ENCODE results near the gene PPP1R15A.
"Not testable (repeated sequence)": the region's sequence is repeated elsewhere in the genome, so short reads cannot be mapped to it uniquely, and the experiment has no call there.

Gene PPP1R15A

DNA sequence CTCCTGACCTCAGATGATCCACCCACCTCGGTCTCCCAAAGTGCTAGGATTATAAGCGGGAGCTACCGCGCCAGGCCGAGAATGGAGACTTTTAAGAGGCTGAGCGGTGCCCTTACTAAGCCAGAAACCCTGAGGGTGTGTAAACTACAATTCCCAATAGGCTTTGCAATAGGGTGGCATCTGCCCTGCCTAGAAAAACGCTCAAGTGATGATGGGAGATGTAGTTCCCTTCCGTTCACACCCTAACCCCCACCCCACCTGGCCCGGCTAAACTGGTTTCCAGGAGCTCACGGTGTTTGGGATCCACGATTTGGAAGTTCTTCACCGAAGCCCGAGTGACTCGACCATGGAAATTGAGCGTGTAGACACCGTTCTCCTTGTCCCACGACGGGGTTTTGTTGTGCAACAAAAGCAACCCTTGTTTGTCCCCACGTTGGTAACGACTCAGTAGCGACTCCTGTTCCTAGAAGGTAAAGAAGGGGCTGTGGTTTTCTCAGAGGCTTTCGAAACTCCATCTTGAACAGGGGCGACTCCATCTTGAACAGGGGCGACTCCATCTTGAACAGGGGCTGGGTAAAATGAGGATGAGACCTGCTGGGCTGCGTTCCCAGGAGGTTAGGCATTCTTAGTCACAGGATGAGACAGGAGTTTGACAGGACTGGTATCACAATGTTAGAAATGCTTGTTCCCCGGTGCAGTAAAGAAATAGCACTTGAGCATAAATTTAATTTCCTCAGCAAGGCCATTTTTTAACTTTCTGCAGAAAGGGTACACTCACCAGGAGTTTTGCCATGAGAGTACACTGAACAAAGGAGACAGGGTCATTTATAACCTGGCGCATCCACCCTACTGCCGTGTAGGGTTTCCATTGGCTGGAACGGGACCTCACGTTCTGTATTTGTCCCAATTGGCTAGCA is 9.8 kb downstream of the PPP1R15A start:
- DNase-seq, result no peak

DNA sequence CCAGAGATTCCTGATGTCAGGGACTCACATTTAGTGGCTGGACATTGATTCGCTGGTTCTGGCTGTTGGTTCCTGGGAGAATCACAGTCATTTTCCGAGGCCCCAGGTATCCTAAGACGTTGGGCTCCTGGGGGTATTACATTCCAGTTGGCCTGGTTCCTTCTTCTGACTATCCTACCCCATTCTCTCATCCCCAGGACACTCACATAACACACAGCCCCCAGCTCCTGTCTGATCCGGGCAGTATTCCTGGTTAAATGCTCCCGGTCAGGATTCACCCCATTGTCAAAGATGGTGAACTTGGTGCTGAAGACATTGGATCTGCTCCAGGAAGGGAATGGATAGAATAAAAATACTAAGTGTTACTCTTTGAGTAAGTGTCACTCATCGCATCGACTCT is 11.5 kb downstream of the PPP1R15A start:
- DNase-seq, result no peak

DNA sequence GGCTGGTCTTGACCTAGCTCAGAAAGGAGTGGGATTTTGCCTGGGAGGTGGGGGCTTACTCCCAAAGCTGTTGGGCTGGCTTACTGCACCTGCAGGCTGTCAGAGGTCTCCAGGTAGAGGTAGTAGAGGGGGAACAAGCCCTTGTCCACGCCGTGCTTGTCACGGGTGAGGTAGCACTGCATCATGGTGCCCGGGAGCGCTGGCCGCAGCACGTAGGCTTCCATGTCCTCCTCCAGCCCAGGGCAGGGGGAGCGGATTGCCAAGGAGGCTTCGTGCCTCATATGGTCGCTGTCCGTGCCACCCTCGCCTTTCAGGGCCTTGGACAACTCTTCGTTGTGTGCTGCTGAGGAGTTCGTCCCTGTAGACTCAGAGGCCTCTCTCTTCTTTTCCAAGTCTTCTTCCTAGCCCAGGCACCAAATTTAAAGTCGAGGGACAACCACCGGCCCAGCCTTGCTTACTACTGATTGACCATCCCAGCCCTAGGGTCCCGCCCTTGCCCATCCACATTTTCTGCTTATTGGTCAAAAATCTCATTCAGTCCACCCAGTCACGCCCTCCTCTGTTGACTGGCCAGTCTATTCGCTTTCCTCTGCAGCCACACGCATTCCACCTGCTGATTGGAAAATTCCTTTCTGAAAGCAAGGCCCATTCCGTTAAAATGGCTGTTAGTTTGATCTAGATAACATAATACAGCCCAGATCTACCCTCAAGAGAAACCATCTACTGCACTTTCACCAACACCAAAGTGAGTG is 15.8 kb downstream of the PPP1R15A start:
- no peak for DNase-seq

DNA sequence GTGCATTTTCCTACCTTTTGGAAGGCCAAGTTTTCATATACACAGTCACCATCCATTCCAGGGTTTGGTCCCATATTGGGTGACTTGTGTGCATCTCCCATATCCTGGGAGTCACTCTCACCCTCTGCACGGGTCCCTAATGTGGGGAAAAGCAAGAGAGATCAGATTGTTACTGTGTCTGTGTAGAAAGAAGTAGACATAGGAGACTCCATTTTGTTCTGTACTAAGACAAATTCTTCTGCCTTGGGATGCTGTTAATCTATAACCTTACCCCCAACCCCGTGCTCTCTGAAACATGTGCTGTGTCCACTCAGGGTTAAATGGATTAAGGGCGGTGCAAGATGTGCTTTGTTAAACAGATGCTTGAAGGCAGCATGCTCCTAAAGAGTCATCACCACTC is 17.3 kb downstream of the PPP1R15A start:
- DNase-seq, result not testable (repeated sequence)

DNA sequence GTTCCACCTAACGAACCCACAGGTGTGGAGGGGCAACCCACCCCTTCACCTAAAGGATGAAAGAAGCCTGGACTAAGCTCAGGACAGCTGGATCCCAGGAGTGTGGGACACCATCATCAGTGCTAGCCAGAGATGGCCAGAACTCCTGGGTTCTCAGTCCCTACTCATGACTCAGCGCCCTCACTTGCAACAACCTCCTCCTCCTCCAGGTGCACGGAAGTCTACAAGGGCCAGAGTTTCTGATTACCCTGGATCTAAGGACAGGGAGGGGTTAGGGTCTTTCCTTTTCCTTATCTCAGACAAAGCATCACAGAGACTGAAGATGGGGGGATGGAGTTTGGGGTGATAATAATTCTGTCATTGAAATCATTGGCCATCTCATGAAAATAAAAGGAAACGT is 18.3 kb downstream of the PPP1R15A start:
- DNase-seq, result no peak

DNA sequence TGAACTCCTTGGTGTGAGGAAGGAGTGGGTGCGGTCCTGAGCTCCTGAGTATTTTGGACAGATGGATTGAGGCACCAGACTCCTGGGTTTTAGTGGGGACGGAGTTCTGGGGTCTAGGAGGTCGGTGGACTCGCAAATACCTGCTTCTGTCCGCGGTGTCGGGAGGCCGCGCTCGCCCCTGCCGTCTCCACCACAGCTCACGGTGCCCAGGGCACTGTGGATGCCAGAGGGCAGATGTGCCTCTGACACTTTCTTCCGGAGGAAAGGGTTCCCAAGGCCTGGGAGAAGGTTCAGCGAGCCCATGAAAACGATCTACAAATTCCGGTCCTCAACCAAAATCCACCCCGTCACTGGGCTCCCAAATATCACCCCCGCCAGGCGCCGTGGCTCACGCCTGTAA is 23.0 kb downstream of the PPP1R15A start:
- no peak for DNase-seq

DNA sequence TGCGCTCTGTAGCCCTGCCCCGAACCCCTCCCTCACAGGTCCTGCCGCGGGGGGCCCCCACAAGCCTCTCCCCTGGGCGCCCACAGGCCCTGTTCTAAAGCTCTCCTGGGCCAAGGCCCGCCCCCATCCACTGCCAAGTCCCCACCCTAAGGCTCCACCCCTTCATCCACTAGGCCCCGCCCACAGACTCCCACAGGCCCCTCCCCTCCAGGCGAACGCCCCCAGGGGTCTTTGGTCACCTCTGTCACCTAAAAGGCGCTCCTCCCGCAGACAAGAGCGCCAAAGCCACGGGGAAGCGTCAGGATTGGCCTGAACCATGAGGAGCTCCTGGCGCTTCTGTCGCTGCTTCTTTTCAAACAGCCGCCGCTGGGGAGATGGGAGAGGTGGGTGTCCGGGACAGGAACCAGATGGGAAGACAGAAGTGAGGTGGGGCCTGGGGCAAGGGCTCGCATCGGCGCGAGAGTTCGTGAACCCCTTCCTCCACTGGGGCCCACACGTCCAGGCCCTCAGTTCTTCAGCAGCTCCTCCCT is 24.0 kb downstream of the PPP1R15A start:
- DNase-seq, result no peak

DNA sequence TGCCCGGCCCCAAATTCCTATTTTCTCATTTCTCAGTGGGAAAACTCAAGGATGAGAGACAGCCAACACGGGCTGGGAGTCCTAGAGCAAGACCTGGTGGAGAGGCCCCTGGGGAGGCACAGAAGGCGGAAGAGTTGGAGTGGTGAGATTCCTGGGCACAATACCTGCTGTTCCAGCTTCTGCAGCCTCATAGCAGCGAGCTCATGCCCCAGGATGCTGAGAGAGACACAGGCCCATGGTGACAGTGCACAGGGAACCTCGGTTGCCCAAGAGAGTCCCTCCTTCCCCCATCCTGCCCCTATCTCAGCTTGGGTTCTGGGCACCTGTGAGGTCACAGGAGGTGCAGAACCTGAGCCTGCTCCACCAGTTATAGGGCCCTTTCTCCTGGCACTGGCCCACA is 25.0 kb downstream of the PPP1R15A start:
- DNase-seq, result no peak

DNA sequence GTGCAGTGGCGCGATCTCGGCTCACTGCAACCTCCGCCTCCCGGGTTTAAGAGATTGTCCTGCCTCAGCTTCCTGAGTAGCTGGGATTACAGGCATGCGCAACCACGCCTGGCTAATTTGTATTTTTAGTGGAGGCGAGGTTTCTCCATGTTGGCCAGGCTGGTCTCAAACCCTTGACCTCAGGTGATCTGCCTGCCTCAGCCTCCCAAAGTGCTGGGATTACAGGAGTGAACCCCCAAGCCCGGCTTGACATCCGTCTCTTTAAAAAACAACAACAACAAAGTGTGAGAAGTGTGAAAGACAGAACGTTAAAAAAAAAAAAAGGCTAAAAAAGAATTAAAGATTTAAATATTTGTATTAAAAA is 27.1 kb downstream of the PPP1R15A start:
- not testable (repeated sequence) for DNase-seq

DNA sequence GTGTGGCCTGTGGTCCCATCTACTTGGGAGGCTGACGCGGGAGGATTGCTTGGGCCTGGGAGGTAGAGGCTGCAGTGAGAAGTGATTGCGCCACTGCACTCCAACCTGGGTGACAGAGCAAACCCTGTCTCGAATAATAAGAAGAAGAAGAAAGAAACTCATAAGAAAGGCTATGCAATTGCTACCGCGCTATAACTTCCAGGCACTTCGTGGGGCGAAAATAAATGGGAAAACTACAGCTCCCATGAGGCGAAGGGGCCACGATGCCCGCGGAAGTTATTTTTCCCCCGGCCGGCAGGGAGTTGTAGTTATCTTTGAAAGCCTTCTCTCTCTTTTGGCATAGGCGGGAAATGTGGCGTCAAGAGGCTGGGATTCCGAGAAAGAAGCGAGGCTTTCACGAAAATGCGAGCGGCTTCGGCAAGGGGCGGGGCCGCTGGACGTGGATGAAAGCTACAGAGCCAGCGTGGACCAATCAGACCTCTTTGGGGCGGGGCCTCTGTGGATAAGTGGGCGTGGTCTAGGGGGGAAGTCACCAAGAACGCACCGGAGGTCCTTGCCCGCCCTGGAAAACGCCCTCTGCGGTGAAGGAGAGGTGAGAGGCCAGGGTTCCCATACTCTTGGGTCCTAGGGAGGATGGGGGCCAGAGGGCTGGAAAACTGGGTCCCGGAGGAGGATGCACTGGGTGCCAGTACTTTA is 27.7 kb downstream of the PPP1R15A start, which contains the start of gene NUCB1:
TSS of gene NUCB1 (plus strand) at position 532 of the 696 bp plus-strand sequence. CDS start 485 bp downstream, outside the sequence.
- DNase-seq, result peak; percentile 86

DNA sequence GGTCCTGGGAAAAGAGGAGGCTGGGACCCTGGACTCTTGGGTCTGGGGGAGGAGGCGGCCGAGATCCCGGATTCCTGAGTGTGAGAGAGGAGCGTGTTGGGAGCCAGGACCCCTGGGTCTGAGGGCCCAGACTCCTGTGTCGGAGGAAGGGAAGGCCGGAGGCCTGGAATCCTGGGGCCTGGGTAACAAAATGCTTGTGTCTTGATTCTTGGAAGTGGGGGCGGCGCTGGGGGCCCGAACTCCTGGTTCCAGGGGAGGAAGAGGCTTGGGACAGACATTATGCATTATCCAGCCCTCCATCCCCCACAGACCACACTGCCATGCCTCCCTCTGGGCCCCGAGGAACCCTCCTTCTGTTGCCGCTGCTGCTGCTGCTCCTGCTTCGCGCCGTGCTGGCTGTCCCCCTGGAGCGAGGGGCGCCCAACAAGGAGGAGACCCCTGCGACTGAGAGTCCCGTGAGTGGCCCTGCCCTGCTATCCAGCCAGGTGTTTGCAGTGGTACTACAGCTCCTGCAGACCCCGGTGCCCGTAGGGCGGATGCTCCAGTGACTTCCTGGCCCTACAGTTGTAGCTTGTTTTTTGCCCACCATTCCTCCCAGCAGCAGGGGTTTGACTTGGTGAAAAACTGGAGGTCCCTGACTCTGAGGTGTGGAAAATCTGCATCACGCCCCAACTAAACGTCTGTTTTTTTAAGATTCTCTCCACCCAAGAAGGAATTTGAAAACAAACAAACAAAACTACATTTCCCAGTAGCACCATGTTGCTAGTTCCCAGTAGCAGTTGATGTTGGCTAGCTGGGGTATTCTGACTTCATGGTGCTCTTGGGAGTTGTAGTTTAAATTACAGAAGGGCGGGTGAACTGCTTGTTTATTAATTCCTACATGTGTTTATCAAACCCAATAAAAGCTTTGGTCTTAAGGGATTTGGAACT is 28.5 kb downstream of the PPP1R15A start:
- no peak for DNase-seq

DNA sequence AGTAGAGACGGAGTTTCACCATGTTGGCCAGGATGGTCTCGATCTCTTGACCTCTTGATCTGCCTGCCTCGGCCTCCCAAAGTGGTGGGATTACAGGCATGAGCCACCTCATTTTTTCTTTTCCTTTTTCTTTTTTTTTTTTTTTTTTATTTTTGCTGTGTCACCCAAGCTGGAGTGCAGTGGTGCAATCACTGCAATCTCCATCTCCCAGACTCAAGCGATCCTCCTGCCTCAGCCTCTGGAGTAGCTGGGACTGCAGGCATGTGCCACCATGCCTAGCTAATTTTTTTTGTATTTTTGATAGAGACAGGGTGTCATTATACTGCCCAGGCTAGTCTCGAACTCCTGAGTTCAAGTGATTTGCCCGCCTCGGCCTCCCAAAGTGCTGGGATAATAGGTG is 30.1 kb downstream of the PPP1R15A start:
- DNase-seq, result not testable (repeated sequence)

DNA sequence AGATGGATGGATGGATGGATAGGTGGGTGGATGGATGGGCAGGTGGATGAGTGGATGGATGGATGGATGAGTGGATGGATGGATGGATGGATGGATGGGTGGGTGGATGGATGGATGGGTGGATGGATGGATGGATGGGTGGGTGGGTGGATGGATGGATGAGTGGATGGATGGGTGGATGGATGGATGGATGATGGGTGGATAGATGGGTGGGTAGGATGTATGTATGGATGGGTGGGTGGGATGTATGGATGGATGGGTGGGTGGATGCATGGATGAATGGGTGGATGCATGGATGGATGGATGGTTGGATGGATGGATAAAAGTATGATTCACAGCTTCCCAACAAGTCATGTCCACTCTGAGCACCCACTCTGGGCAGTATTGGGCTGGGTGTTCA is 31.6 kb downstream of the PPP1R15A start:
- not testable (repeated sequence) for DNase-seq

DNA sequence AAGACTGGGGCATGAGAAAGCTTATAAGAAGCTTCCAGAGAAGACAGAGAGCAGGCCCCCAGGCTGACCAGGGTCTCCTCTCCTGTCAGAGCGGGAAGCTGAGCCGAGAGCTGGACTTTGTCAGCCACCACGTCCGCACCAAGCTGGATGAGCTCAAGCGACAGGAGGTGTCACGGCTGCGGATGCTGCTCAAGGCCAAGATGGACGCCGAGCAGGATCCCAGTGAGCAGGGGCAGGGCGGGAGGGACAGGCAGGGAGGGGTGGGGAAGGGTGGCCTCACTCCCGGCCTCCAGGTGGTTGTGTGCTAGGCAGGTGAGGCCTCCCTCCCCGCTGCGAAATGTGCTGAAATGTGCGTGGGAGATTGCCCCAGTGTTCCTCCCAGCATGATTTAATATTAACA is 33.4 kb downstream of the PPP1R15A start:
- no peak for DNase-seq

DNA sequence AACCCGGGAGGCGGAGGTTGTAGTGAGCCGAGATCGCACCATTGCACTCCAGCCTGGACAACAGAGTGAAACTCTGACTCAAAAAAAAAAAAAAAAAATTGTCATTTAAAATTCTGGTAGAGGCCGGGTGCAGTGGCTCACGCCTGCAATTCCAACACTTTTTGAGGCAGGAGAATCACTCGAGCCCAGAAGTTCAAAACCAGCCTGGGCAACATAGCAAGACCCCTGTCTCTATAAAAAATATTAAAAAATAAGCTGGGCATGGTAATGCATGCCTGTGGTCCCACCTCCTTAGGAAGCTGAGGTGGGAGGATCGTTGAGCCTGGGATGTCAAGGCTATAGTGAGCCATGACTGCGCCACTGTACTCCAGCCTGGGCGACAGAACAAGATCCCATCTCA is 34.1 kb downstream of the PPP1R15A start:
- DNase-seq, result no peak

DNA sequence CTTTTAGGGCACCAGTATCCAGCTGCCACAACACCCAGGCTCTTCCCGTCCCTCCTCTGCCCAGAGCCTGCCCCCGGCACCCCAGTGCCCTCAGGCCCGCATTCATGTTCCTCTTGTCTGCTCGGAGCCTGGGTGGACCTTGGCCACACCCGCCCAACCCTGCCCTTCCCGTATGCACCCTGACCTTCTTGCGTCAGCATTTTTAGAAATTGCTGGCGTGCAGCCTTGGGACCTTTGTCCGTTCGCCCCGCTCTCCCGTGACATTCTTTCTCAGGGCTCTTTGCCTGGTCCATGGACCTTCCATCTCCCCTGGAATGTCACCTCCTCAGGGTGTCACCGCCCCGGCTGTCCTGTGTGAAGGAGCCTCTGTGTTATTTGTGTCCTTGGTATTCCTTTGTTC is 35.5 kb downstream of the PPP1R15A start:
- DNase-seq, result no peak

DNA sequence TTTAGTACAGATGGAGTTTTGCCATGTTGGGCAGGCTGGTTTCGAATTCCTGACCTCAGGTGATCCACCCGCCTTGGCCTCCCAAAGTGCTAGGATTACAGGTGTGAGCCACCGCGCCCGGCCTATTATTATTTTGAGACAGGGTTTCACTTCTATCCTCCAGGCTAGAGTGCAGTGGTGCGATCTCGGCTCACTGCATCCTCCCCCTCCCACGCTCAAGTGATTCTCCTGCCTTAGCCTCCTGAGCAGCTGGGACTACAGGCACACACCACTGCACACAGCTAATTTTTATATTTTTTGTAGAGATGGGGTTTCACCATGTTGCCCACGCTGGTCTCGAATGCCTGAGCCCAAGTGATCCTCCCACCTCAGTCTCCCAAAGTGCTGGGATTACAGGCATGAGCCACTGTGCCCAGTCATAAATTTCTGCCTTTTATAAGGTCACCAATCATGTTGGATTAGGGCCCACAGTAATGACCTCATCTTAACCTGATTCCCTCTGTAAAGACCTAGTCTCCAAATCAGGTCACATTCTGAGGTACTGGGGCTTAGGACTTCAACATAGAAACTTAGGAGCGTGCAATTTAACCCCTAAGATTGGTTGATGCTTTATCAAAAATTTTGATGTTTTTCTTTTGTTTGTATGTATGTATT is 37.3 kb downstream of the PPP1R15A start:
- not testable (repeated sequence) for DNase-seq

DNA sequence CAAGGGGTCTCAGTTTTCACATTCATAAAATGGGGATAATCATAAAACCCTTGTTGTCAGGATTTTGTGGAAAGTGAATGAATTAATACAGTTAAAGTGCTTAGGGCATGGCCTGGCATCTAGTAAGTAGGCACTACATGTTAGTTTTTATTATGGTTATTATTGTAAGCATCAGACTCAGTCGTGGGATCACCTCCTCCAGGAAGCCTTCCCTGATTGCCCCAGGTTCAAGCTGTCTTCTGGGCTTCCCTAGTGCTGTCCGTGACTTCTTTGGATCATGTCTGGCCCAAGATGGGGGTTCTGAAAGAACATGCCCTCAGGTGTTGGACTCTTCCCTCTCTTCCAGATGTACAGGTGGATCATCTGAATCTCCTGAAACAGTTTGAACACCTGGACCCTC is 38.6 kb downstream of the PPP1R15A start:
- DNase-seq, result no peak

DNA sequence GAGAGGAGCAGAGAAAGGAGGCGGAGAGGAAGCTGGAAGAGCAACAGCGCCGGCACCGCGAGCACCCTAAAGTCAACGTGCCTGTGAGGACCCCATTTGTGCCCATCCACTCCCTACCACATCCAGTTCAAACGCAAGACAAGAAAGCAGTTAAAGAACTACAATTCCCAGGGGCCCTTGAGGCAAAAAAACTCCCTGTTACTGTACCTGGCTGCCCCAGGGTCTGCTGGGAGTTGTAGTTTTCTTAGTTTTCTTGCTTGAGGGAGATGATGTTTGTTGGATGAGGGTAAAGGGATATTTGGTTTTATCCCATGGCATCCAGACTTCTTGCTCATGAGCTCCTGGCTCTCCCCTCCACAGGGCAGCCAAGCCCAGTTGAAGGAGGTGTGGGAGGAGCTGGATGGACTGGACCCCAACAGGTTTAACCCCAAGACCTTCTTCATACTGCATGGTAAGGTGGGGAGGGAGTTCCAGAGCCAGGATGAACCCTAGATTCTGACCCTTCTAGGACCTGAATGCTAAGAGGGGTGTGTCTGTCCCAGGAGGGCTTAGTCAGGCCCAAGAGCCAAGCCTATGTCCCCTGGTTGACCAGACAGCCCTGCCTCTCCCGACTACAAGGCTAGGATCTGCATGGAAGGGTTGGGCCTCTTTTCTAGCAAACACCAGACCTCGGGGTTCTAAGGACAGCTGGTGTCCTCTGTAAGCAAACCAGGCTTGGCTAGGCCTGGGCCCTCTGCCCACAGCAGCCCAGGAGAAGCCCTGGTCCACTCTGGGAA is 41.1 kb downstream of the PPP1R15A start:
- DNase-seq, result no peak

DNA sequence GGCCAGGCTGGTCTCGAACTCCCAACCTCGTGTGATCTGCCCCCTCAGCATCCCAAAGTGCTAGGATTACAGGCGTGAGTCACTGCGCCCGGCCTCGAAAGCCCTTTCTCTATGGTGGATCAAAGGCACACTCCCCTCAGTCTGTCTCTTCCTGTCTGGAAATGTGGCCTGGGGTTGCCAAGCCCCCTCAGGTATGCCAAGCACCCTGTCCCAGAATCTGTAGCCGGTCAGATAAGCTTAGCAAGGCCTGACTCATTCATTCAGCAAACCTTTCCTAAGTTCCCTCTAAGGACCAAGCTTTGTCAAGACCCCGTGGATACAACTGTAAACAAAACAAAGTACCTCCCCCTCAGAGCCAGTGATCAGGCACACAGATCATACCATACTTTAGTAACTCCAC is 42.0 kb downstream of the PPP1R15A start:
- DNase-seq, result no peak

DNA sequence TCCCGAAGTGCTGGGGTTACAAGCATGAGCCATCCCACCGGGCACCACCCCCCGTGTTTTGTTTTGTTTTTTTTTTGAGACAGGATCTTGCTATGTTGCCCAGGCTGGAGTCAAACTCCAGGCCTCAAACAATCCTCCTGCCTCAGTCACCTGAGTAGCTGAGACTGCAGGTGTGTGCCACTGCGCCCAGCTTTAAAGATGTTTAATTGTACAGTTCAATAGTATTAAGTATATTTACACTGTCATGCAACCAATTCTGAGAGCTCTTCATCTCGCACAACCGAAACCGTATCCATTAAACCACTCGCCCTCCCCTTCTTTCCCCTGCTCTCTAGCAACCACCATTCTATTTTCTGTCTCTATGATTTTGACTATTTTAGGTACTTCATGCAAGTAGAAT is 43.5 kb downstream of the PPP1R15A start:
- DNase-seq, result no peak
